Spleen (tissue), 7 donors: ENCODE measurements around the gene KLHL18.

Experiments
- CTCF ChIP-seq, 11 experiments: fragments of 200-600 bp in 7 of 11; fragments of 450-650 bp in 4 of 11; sonication (generic) in 4 of 11; IDR thresholded peaks in 8 of 11; conservative IDR thresholded peaks in 3 of 11; 1 replicate in 7 of 11; 2 replicates in 4 of 11; pipeline versions ENCODE4 v1.4.0 to v1.8.0; 2016 to 2021; ENCODE audit warnings: antibody characterized with exemption in 11 of 11, inconsistent platforms in 4 of 11, mild to moderate bottlenecking in 1 of 11
- POLR2A ChIP-seq, 3 donors: fragments of 450-650 bp; IDR thresholded peaks; one replicate each; pipeline ENCODE4 v1.5.1; 2017; ENCODE audit warnings: antibody characterized with exemption in 3 of 3, mild to moderate bottlenecking in 1 of 3
- POLR2AphosphoS5 ChIP-seq, 3 donors: sonication (generic); formaldehyde crosslinking; IDR thresholded peaks; one replicate each; pipeline ENCODE4 v1.5.1; 2017; ENCODE audit warnings: antibody characterized with exemption in 3 of 3
- donor health status: DM: no; HTN: no; CAD: no; lungs with moderate emphysema.
- donor health status: DM: no; HTN: no; CAD: no.
- donor health status: DM: no; HTN: no; CAD: no.

GRCh38 chr3:47344971-47345370, 62.2 kb downstream of the KLHL18 start:
- no peak for TF ChIP-seq CTCF (IDR thresholded peaks at IDR 0.05 in 8 of 11, conservative IDR thresholded peaks at IDR 0.05 in 3 of 11)
- no peak for TF ChIP-seq POLR2AphosphoS5 (IDR thresholded peaks at IDR 0.05)
- TF ChIP-seq POLR2A (IDR thresholded peaks at IDR 0.05), result no peak
